Activated effector memory CD4-positive, alpha-beta T cell treated with anti-CD3 and anti-CD28 coated beads, Interleukin-2, amount 50 U/mL, for 16 hours (primary cell): ENCODE data around the gene KDM2A.

ENCODE experiments used
- DNase-seq: peaks from one replicate; pipeline ENCODE4 v3.0.0-alpha.2; 2020

The KDM2A gene

DNA sequence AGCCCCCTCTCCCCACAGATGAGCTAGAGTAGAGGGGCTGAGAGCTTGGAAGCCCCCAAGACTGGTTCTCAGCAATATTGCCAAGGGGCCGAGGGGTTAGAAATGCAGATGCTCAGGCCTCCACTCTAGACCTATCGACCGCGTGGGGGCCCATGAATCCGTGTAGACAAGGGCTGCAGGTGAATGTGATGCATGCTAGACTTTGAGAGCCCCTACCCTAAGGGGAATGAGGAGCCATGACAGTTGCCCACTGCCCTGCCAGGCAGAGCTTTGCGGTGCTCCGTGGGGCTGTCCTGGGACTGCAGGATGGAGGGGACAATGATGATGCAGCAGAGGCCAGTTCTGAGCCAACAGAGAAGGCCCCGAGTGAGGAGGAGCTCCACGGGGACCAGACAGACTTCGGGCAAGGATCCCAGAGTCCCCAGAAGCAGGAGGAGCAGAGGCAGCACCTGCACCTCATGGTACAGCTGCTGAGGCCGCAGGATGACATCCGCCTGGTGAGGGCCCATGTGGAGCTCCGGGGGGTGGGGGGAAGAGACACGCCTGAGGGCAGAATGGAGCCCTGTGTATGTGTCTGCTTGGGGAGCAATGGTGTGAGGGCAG is 185.5 kb downstream of the KDM2A start:
- peak; percentile 58 for DNase-seq

DNA sequence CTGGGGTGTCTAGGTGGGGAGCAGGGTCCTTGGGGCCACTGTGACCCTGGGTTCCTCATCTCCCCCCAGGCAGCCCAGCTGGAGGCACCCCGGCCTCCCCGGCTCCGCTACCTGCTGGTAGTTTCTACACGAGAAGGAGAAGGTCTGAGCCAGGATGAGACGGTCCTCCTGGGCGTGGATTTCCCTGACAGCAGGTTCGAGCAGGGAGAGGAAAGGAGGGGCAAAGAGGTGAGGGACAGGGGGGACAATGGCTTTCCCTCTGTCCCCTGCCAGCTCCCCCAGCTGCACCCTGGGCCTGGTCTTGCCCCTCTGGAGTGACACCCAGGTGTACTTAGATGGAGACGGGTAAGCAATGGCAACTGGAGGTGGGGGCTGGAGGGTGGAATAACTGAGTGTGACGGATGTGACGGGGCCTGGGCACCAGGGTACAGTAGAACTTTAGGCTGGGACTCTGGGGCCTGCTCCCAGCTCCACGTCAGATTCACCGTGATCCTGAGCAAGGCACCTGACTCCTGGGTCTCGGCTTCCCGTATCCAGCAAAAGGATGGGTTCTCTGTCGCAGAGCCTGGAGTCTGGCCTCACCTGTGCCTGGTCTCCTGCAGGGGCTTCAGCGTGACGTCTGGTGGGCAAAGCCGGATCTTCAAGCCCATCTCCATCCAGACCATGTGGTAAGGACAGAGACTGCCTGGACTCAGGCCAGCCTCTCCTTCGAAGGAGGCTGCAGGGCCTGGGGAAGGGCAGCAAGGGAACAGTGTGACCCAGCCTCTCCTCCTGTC is 187.9 kb downstream of the KDM2A start:
- peak; percentile 47 for DNase-seq

DNA sequence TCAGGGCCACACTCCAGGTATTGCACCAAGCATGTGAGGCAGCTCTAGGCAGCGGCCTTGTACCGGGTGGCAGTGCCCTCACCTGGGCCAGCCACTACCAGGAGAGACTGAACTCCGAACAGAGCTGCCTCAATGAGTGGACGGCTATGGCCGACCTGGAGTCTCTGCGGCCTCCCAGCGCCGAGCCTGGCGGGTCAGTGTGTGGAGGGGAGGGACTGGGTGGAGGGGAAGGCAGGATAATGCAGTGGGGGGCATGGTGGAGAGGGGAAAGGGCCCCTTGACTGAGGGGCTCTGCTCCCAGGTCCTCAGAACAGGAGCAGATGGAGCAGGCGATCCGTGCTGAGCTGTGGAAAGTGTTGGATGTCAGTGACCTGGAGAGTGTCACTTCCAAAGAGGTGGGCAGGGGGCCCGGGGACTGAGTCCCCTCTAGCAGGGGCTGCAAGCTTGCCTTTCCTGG is 188.5 kb downstream of the KDM2A start:
- peak; percentile 53 for DNase-seq
